DOHH2 (cell line): ENCODE measurements around the gene PRKCQ.

Experiments used
- H3F3A ChIP-seq: fragments of 200-600 bp; sonication (generic), shearing (Covaris generic); 2 replicates; pipeline ENCODE4 v1.6.0; 2016; ENCODE audit warnings: antibody characterized with exemption, mild to moderate bottlenecking; ENCODE audit not compliant: control insufficient read depth, insufficient read depth
- H3K27ac ChIP-seq: fragments of 200-600 bp; sonication (generic); 2 replicates; pipeline ENCODE4 v1.5.1; 2014; ENCODE audit warnings: low read depth, mild to moderate bottlenecking, low read length, moderate library complexity
- H3K27me3 ChIP-seq: fragments of 200-600 bp; sonication (generic); 2 replicates; pipeline ENCODE4 v1.6.1; 2014; ENCODE audit warnings: mild to moderate bottlenecking, low read length, mixed read lengths; ENCODE audit not compliant: control insufficient read depth
- H3K36me3 ChIP-seq: fragments of 200-600 bp; sonication (generic); 2 replicates; pipeline ENCODE4 v1.6.1; 2014; ENCODE audit warnings: mild to moderate bottlenecking, low read length, moderate library complexity, mixed read lengths; ENCODE audit not compliant: control insufficient read depth
- H3K4me1 ChIP-seq: fragments of 200-600 bp; sonication (generic); 2 replicates; pipeline ENCODE4 v1.6.1; 2014; ENCODE audit warnings: mild to moderate bottlenecking, low read length, mixed read lengths; ENCODE audit not compliant: control insufficient read depth
- H3K4me2 ChIP-seq: fragments of 200-600 bp; sonication (generic); 2 replicates; pipeline ENCODE4 v1.6.0; 2014; ENCODE audit warnings: mild to moderate bottlenecking, low read length, moderate library complexity
- H3K4me3 ChIP-seq: fragments of 200-600 bp; sonication (generic); 2 replicates; pipeline ENCODE4 v1.5.1; 2014; ENCODE audit warnings: mild to moderate bottlenecking, low read length, mixed read lengths
- H3K79me2 ChIP-seq: fragments of 200-600 bp; sonication (generic); 2 replicates; pipeline ENCODE4 v1.6.1; 2014; ENCODE audit warnings: mild to moderate bottlenecking, low read length, mixed read lengths; ENCODE audit not compliant: control insufficient read depth
- H3K9me2 ChIP-seq: fragments of 200-600 bp; sonication (generic); replicated peaks from 2 replicates; pipeline ENCODE4 v1.6.1; 2014; ENCODE audit warnings: mild to moderate bottlenecking, low read length, mixed read lengths; ENCODE audit not compliant: control insufficient read depth
- H3K9me3 ChIP-seq: fragments of 200-600 bp; sonication (generic); 2 replicates; pipeline ENCODE4 v1.6.1; 2014; ENCODE audit warnings: antibody characterized with exemption, low read length, mixed read lengths; ENCODE audit not compliant: control insufficient read depth, insufficient read depth
- H4K20me1 ChIP-seq: fragments of 200-600 bp; sonication (generic); 2 replicates; pipeline ENCODE4 v1.6.0; 2014; ENCODE audit warnings: low read depth, mild to moderate bottlenecking, antibody characterized with exemption, low read length, moderate library complexity; ENCODE audit not compliant: control insufficient read depth, insufficient read depth
- CTCF ChIP-seq: fragments of 200-600 bp; sonication (generic); IDR thresholded peaks from one replicate; pipeline ENCODE4 v1.5.1; 2014; ENCODE audit warnings: antibody characterized with exemption, mild to moderate bottlenecking, low read depth, low read length; ENCODE audit not compliant: poor library complexity, severe bottlenecking
- EZH2phosphoT487 ChIP-seq: fragments of 200-600 bp; sonication (generic); IDR thresholded peaks from 2 replicates; pipeline ENCODE4 v1.6.1; 2017; ENCODE audit warnings: borderline replicate concordance, mild to moderate bottlenecking, antibody characterized with exemption, low read length, moderate library complexity, mixed read lengths

PRKCQ gene

GRCh38 chr10:6574664-6575176, 5.4 kb downstream of the PRKCQ start:
- Histone ChIP-seq H3K27ac (no peak overlapping the region), H3K9me2 (no peaks in the 10 kb centered on the region), H3F3A (no peaks in the 10 kb centered on the region), H3K4me3 (no peak overlapping the region), H3K27me3 (peaks cover 44% of the 10 kb centered on the region), H3K4me1 (no peaks in the 10 kb centered on the region), H4K20me1 (no peaks in the 10 kb centered on the region), H3K36me3 (no peaks in the 10 kb centered on the region), H3K9me3 (no peaks in the 10 kb centered on the region), H3K4me2 (no peak overlapping the region), H3K79me2 (no peaks in the 10 kb centered on the region)
- TF ChIP-seq CTCF (no peak), EZH2phosphoT487 (no peak)

GRCh38 chr10:6570893-6571292, 9.2 kb downstream of the PRKCQ start:
- Histone ChIP-seq H3K27me3 (peaks cover 22% of the 10 kb centered on the region), H3K9me3 (no peaks in the 10 kb centered on the region), H3K4me2 (no peak overlapping the region), H3K4me3 (no peak overlapping the region), H3K79me2 (no peaks in the 10 kb centered on the region), H3K27ac (no peak overlapping the region), H3F3A (no peaks in the 10 kb centered on the region), H3K36me3 (no peaks in the 10 kb centered on the region), H4K20me1 (no peaks in the 10 kb centered on the region), H3K4me1 (no peaks in the 10 kb centered on the region), H3K9me2 (no peaks in the 10 kb centered on the region)
- TF ChIP-seq CTCF: no peak
- no peak for TF ChIP-seq EZH2phosphoT487

- Histone ChIP-seq H3K36me3 (no peaks in the 10 kb centered on the region), H3K4me1 (no peaks in the 10 kb centered on the region), H3K27ac (no peak overlapping the region), H3K4me2 (no peak overlapping the region), H3F3A (no peaks in the 10 kb centered on the region), H3K27me3 (peaks cover 19% of the 10 kb centered on the region), H3K9me3 (no peaks in the 10 kb centered on the region), H3K79me2 (no peaks in the 10 kb centered on the region), H3K4me3 (no peak overlapping the region), H4K20me1 (no peaks in the 10 kb centered on the region), H3K9me2 (no peaks in the 10 kb centered on the region)
- TF ChIP-seq EZH2phosphoT487 (no peak), CTCF (no peak)
Observed at GRCh38 chr10:6569259-6569658, 10.8 kb downstream of the PRKCQ start.
